Measurements from ENCODE around the gene HOMER3.
"Not testable (repeated sequence)": the region's sequence is repeated elsewhere in the genome, so short reads cannot be mapped to it uniquely, and the experiment has no call there.

HOMER3 gene

DNA sequence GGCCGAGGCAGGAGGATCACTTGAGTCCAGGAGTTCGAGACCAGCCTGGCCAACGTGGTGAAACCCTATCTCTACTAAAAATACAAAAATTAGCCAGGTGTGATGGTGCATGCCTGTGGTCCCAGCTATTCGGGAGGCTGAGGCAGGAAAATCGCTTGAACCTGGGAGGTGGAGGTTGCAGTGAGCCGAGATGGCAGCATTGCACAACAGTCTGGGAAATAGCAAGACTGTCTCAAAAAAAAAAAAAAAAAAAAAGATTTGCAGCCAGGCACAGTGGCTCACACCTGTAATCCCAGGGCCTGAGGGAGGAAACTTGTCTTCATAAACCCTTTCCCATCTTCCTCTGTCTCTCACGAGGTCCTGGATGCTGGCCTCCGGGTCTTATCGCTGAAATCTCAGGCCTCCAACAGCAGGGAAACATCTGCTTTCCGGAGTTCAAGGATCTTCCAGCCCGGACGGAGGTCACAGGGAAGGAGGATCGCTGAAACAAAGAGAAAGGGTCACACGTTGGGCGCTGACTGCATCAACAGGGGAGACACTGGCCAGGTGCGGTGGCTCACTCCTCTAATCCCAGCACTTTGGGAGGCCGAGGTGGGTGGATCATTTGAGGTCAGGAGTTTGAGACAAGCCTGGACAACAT, 11.5 kb upstream of the HOMER3 start:
- not testable (repeated sequence) for DNase-seq

GRCh38 chr19:18951721-18952281, 10.8 kb upstream of the HOMER3 start:
- no peak for DNase-seq

GRCh38 chr19:18949858-18950257, 8.8 kb upstream of the HOMER3 start:
- no peak for DNase-seq

- DNase-seq, result no peak
Measured at GRCh38 chr19:18948976-18949356, 7.9 kb upstream of the HOMER3 start.

- DNase-seq, result no peak
Measured at GRCh38 chr19:18948075-18948975, 7.3 kb upstream of the HOMER3 start.

DNA sequence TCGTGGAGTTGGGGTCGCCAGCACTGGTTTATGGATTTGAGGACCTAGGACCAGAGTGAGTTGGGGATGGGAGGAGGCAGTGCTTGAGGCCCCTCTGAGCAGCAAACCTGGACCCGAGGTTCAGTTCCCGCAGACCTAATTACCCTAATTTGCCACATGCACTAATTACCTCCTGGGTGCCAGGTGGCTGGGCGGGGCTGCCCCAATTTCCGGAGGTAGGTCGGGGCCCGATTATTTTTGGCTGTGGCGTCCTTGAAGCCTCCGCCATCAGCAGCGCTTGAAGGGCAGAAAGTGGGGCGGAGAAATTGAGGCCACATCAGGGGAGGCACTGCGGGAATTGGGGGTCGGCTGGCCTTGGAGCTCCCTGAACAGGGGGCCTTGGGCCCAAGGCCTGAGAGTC, 5.9 kb upstream of the HOMER3 start:
- DNase-seq, result no peak

DNA sequence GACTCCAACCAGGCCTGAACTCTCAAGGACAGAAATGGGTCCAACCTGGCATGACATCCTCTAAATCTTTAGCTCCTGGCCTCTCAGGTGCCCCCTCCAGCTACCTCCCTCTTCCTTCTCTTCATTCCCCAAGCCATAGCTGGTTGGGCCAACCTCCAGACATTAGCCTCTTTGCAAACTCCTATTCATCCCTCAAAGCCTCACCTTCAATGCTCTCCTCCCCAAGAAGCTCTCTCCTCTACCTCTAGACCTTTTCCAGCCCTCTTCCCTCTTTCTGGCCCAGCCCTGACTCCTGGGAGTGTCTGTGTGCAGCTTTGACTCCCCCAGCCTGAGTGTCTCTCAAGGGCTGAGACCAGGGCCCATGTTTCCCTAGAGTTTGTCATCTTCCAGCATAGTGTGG, 5.3 kb upstream of the HOMER3 start:
- no peak for DNase-seq

DNA sequence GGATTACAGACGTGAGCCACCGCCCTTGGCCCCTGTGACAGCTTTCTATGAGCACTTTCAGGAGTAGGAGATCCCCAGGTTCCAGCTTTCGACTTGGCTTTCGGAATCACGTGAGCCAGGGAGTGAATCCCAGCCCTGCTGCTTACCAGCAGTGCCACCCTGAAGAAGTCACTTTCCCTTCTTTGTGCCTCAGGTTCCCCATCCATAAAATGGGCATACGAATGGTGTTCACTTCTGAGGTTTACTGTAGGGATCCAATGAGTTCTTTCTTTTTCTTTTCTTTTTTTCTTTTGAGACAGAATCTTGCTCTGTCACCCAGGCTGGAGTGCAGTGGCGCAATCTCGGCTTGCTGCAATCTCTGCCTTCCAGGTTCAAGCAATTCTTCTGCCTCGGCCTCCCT, 4.3 kb upstream of the HOMER3 start:
- no peak for DNase-seq

DNA sequence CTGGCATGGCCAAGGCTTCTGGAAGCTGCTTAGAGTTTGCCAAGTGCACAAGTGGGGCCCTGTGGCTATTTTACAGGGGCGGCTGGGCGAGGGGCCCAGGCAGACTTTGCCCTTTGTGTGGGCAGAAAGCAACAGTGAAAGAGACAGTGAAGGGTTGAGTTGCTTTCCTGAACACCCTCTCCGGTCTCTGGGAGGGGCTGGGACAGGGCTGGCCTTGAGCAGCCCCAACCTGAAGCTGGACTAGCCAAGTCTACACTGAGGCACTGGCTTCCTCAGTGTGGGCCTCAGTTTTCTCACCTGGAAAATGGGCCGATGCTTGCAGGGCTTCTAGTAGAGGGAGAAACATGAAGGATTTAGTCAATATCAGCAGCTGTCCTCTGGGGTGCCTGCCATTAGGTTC, 2.4 kb upstream of the HOMER3 start:
- DNase-seq, result no peak

GRCh38 chr19:18942692-18943091, 1.7 kb upstream of the HOMER3 start:
- DNase-seq, result no peak

DNA sequence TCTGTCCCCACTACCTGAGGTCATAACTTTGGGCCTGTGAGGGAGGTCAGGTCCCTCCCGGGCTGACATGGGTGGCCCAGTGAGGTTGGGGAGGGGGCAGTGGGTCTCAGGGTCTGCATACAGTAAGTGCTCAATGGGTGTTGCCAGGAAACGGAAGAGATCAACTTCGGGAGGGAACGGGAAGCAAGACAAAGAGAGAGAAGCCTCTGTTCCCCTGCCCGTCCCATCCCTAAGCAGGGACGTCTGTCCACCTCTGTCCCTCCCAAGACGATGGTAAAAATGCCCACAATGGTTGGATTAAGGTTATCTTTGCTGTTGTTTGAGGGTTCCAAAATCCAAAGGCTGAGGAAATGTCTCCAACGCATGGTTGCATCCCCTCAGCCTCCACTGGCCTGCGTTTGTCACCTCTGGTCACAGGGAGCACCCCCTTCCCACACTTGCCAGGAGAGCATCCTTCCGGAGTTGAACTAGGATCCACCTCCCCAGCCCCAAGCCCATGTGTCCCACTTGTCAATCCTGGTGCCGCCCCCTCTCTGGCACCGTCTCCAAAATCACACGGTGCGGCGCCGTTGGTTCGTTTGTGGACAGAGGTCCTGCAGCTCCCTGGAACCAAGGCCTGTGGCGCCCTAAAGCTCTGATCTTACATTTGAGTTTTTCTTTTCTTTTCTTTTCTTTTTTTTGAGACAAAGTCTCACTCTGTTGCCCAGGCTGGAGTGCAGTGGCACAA, 774 bp upstream of the HOMER3 start:
- DNase-seq, result no peak

- no peak for DNase-seq
Measured at GRCh38 chr19:18939922-18940768, 872 bp downstream of the HOMER3 start.

GRCh38 chr19:18939163-18939562, 1.9 kb downstream of the HOMER3 start:
- DNase-seq, result no peak

DNA sequence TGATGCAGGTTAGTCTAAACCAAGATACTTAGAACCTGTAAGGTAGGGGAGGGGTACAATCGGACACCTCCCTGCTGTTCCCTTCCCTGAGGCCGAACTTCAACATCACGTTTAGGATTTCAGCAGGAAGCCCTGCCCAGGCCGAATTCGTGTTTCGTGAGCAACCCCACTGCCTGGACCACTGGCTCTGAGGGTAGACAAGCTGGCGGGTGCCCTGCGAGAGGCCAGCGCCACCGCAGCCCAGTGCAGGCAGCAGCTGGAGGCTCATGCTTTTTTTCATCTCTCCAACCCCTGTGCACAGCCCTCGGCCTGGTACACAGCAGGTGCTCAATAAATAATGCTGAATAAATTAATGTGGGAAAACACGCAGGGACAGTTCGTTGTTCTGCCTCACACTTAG, 7.7 kb downstream of the HOMER3 start:
- no peak for DNase-seq

GRCh38 chr19:18932216-18932841, 8.7 kb downstream of the HOMER3 start:
- DNase-seq, result peak; percentile 85

DNA sequence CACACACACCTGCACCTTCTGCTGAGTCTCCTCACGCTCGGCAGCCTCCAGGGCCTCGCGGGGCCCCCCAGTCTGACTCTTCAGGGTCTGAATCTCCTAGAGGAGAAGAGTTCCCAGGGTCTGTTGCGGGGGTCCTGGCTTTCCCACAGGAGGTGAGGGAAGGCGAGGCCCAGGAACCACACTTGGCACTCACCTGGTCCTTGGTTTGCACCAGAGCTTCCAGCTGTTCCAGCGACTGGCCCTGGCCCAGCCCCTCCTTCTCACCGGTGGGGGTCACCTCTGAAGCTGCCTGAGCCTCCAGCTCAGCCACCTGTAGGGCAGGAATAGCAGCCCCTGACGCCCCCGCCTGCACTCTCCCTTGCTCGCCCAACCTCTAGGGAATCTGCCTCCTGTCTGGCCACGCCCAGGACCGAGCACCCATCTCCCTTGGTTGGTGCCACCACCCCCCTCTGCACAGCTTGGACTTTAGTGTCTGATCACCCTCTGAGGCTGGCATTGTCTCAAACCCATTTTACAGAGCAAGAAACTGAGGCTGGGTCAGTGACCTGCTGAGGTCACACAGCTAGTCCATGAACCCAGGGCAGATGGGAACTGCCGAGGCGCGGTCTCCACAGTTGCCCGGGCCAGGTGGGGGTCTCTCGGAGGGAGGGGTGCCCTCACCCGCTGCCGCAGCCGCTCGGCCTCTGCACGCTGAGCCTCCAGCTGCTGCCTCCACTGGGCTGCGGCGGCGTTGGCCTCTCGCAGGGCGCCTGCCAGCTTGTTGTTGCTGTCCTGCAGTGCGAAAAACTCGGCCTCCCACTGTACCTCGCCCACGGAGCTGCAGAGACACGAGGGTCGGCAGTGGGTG, 9.5 kb downstream of the HOMER3 start:
- DNase-seq, result no peak

- no peak for DNase-seq
Measured at GRCh38 chr19:18929311-18929710, 11.7 kb downstream of the HOMER3 start.

DNA sequence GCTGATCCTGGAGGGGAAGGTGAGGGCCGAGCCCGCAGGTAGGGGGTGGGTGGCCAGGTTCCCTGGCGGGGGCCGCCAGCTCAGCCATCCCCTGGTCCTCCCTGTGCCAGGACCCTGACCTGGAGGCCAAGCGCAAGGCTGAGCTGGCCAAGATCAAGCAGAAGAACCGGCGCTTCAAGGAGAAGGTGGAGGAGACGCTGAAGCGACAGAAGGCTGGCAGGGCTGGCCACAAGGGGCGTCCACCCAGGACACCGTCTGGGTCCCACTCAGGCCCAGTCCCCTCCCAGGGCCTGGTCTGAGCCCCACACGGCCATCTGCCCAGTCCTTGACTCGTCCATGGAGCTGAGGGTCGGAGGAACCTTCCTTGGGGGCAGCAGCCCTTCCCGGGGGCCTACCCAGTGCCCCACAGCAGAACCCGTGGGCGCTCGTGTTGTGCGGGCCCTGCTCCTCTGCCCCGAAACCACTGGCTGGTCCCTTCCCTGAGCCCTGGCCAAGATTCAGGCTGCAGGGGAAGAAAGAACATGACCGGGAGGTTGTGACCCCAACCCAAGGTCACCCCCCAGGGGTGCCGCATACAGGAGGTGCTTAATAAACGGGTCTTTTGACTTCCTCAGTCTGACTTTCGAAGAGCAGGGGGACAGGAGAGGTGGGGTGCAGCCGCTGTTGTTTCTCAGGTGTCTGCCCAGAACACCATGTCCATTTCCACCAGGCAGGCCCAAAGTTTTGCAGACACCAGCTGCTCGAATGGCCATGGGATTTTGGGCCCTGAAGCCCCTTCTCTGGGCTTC, 12.8 kb downstream of the HOMER3 start:
- no peak for DNase-seq

GRCh38 chr19:18924684-18925213, 16.3 kb downstream of the HOMER3 start:
- DNase-seq, result no peak
